HG03521 (cell line): ENCODE data around the gene PLBD2.

Source experiments
- ATAC-seq: cut with Tn5 transposase; IDR thresholded peaks from one replicate; pipeline ENCODE4 v1.9.1; 2021; ENCODE audit warnings: mild to moderate bottlenecking, moderate library complexity; ENCODE audit not compliant: unreplicated experiment

The PLBD2 gene

GRCh38 chr12:113439606-113440030 is 81.2 kb downstream of the PLBD2 start:
- no peak for ATAC-seq

GRCh38 chr12:113440336-113440735 is 81.9 kb downstream of the PLBD2 start:
- no peak for ATAC-seq
